Inferior parietal cortex (tissue), 1 donor: ENCODE measurements around the gene CRACR2B.

ENCODE experiments used
- DNase-seq: peaks from one replicate; pipeline ENCODE4 v3.0.0-alpha.2; 2016; ENCODE audit errors: extremely low spot score

CRACR2B gene

GRCh38 chr11:827897-828192 lies at the start of gene CRACR2B:
Gene CRACR2B (plus strand): TSS chr11:827919. CDS start chr11:828608, 689 bp downstream.
- no peak for DNase-seq

- DNase-seq, result no peak
These were observed 48.5 kb upstream of the CRACR2B start for GRCh38 chr11:778976-779954.

DNA sequence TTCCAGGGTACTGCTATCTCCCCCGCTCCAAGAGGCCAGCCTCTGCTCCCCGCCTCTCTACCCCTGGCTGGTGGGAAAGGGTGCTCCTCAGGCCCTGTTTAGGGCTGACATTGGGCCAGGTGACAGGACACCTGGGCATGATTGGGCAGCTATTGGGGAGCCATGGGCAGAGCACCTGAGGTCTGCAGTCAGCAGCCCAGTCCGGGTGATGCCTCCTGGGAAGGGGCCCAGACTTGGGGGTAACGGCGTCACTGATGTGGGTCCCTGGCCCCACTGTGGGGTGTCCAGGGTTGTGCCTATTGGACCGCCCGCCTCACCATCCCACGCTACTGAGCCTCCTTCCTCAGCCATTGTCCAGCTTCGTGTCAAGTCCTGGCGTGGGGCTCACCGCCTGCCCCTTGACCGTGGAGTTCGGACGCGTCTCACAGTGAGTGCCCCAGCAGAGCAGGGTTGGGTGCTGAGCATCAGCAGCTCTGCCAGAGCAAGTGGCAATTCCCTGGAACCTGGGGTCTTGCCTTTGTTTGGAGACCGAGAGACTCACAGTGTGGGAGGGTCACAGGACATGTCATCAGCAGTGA lies 47.7 kb upstream of the CRACR2B start:
- DNase-seq, result no peak

GRCh38 chr11:782264-783174 lies 45.2 kb upstream of the CRACR2B start:
- DNase-seq, result no peak

DNA sequence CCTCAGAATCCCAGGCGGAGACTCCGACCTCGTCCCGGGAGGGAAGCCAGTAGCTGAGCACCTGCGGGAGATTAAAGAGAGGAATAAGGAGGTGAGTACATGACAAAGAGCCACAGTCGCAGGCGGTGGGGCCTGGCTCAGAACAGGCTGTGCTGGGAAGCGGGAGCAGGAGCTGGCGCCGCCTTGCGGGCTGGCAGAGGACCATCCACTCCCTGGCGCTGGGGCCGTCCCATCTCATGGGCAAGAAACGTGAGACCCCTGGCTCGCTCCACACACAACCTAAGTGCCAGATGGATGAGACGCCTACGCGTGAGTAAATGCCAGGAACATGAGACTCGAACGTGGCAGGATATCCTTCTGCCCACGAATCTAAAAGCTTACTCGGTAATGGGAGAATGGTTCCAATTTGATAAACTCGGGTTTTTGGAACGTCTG lies 44.1 kb upstream of the CRACR2B start:
- peak; percentile 79 for DNase-seq

- DNase-seq, result no peak
These were observed 41.3 kb upstream of the CRACR2B start for GRCh38 chr11:786235-787083.

DNA sequence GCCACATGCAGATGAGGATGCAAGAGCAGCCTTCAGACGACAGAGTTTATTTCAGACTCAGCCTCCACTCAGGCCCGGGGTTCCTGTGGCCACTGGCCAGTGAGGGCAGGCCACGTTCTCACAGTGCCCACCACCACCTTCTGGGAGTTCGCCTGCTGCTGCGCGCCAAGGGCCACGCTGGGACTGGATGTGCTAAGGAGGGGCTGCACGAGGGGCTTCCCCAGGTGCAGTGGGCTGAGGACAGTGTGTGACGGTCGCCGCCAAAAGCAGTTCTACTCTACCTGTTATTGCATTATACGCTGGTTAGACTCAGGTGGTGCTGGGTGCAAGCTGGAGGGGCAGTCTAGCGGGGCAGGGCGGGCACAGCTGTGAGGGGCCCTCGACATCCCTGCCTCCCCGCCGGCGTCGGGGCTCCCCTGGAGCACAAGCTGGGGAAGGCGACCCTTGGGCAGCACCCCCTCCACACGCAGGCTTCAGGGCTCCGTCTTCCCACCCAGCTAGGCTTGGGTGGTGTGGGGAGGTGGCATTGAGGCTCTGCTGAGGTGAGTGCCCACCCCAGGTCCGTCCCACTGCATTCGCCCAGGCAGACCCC lies 40.5 kb upstream of the CRACR2B start:
- no peak for DNase-seq

DNA sequence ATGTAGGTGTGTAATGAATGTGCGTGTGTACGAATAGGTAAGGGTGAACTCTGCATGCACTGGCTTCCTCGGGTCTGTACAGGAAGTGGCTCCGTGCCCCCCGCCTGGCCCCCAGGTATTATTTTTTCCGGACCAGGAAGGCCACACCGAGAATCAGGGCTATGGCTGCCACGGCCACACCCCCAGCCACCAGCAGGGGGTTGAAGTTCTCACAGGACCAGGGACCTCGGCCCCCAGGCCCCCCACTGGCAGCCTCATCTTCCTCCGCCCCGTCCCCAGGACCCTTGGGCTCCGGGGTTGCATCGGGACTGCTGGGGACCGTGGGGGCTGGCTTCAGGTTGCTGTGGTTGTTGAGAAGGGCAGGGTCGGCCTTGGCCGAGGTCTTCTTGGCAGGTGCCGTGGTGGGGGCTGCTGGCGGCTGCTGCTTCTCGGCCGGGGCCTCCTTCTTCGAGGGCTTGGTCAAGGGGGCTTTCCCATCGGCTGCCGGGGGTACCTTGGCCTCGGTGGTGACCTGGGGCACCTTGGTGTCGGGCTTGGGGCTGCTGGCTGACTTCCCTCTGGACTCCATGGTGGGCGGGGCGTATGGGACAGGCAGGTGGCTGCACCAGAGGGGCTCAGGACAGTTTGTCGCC lies 39.6 kb upstream of the CRACR2B start:
- DNase-seq, result no peak

DNA sequence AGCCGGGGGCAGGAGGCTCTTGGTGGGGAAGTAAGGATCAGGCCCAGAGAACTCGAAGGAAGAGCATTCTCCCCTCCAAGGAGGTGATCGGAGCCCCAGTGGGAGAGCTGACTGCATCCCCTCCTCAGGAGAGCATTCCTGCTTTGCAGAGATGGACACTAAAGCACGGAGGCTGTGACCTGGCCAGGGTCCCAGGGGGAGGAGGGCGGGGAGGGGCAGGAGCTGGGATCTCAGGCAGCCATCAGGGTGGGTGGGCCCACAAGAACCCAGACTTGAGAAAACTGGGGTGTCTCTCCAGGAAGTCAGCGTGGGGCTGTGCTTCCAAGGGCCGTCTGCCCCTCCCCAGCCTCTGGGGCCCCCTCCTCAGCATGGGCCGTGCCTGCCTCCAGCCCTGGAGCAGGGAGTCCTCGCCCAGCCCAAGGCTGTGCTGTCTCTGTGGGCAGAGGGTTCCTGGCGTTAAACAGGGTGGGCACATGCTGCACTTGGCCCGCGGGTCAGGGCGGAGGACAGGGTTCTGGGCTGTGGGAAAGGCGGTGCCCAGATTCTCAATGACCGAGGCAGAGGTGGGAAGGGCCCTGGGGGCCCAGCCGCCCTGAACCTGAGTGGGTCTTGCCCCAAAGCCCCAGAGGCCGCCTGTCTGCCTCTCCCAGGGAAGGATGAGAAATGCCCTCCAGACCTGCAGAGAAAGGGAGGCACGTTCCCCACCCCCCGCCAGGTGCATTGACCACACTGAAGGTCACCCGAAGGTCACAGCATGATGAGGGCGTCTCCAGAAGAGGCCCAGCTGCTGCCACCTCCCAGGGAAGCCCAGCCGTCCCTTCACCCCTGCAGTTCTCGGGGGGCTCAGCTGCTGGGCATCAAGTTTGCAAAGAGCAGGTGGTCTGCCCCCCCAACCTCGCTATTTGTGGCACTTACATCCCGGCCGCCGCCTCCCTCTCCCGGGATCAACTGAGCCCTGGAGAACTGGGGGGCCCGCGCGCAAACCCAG lies 38.5 kb upstream of the CRACR2B start:
- no peak for DNase-seq

- peak; percentile 74 for DNase-seq
These were observed 37.8 kb upstream of the CRACR2B start, which contains the start of gene CEND1 for GRCh38 chr11:789943-790342. Gene CEND1 (minus strand): TSS chr11:790090. CDS start chr11:788576, 1,514 bp downstream.

DNA sequence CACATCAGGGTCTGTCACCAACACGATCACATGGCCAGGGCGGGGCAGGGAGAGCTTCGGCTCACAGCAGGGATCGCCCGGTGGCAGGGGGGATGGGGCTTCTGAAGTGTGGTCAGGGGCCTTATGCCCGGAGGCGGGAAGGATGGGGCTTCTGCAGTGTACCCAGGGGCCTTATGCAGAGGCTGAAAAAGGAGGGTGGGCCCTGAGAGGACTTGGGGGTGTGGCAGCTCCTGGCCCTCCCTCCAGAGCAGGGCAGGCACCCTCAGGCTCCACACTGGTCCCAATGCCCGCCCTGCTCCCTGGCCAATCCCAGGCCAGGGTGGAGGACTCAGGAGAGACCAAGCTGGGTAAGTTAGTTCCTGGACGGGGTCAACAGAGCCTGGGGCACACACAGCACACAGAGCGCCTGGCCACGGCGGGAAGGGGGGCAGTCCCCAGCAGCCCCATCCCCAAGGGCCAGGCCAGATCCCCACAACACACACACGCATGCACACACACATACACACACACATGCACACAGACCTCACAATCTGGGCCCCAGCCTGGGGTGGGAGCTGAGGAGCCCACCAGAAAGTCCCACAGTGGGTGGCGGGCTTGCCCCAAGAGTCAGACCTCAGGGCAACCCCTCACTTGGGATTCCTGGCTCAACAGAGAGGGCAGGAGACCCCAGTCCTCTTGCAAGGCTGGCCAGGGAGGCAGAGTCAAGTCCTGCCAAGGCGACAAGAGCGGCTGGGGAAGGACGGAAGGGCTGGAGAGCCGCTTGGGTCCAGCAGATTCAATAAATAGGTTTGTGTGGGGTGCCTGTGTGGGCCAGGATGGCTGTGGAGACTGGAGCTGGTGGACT lies 36.8 kb upstream of the CRACR2B start:
- no peak for DNase-seq

GRCh38 chr11:791658-792534 lies 35.8 kb upstream of the CRACR2B start:
- DNase-seq, result no peak

DNA sequence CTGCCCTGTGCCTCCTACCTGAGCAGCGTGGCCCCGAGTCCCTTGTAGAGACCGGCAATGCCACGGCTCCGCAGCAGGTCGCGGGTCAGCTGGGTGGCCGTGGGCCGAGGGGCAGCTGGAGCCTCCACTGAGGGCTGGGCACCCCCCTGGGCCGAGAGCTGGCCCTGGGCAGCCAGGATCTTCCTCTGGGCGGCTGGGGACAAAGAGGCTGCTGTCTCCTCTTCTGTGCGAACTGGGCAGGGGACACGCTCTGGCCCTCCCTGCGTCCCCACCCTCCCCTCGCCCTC lies 35.2 kb upstream of the CRACR2B start:
- DNase-seq, result no peak

DNA sequence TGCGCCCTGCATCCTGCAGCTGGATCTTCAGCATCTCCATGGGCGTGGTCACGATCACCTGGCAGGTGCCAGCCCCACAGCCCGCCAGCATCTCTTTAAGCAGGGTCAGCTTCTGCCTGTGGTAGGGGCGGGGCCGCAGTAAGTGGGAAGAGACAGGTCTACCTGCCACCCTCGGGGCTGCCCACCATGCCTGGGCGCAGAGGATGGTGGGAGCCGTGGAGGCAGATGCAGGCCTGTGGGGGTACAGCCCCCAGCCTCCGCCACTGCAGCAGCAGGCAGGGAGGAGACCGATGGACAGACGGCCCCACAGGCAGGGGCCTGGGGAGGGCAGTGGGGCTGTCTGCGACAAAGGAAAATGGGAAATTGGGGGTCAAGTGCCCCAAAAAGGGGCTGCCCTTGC lies 34.8 kb upstream of the CRACR2B start:
- no peak for DNase-seq

GRCh38 chr11:793556-793955 lies 34.2 kb upstream of the CRACR2B start:
- no peak for DNase-seq

- no peak for DNase-seq
These were observed 33.5 kb upstream of the CRACR2B start for GRCh38 chr11:794013-794765.
